ENCODE data around the gene RASA3. TPM values are rescaled to one million over a fixed set of nuclear protein-coding genes. Genes with fewer than 3 reads are reported as not detected.

Gene RASA3
- total RNA-seq, 1 experiment from 2014 or later: 9.1 TPM

GRCh38 chr13:114067886-114068651, 64.4 kb downstream of the RASA3 start:
- intact Hi-C loops (cut with micrococcal nuclease): loop anchor here (5.0 to 10.0 kb wide), 2 partner anchors 93 to 159 kb away; partner anchors contain the start of gene C13orf46

DNA sequence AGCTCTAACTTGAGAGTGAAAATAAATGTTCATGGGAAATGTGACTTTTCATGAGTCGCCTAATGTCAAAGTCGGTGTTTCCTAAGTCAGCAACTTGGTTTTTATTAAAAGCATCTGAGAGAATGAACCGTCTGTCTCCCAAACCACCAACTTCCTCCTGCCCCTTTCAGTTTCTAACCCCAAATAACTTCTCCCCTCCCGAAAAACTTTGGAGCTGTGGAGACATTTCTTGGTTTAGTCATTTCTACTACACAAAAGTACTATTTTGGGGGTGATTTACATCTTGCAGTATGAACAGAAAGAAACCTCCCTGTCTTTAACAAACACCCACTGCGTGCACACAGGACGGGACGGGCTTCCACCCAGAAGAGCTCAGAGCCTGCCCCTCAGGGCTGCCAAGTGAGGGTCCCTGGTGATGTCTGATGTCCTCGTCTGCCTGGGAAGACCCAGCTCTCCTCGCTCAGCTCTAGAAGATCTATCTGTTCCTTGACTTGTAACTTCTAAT, 65.0 kb downstream of the RASA3 start:
- no peak overlapping the region for H3K9ac ChIP-seq (ENCODE audit: low read length)
- POLR2A ChIA-PET (ENCODE audit: unreplicated experiment): no interaction called here
- no peak overlapping the region for H2AFZ ChIP-seq (ENCODE audit: low read length)
- H3F3A ChIP-seq (ENCODE audit: low read length, unreplicated experiment): no peaks in the 10 kb centered on the region
- peak overlapping the region; percentile 100 for H3K27ac ChIP-seq (ENCODE audit: low read length)
- no TSS peak for BruUV-seq (replicated peaks)
- H4K20me1 ChIP-seq (ENCODE audit: low read length): no peaks in the 10 kb centered on the region
- peak overlapping the region; percentile 23; the same call in 1 of the 2 replicates for H3K4me2 ChIP-seq (ENCODE audit: low read length)
- H3K9me3 ChIP-seq (ENCODE audit: low read length): no peaks in the 10 kb centered on the region
- H3K79me2 ChIP-seq (ENCODE audit: low read length): peaks cover 21% of the 10 kb centered on the region
- H3K36me3 ChIP-seq (ENCODE audit: low read depth, low read length): no peaks in the 10 kb centered on the region
- H3K4me3 ChIP-seq (ENCODE audit: low read length): no peak overlapping the region
- CTCF ChIA-PET: no interaction called here
- H3K9me2 ChIP-seq (replicated peaks; ENCODE audit: low read length): no peaks in the 10 kb centered on the region
- intact Hi-C loops (cut with micrococcal nuclease): loop anchor here (5.0 to 10.0 kb wide), 2 partner anchors 93 to 160 kb away; partner anchors contain the start of gene C13orf46
- no peaks in the 10 kb centered on the region for H3K27me3 ChIP-seq (ENCODE audit: low read length)
- DNase-seq (peak; percentile 43), ATAC-seq (no peak)
- peaks cover 43% of the 10 kb centered on the region for H3K4me1 ChIP-seq (ENCODE audit: insufficient read depth, low read length)
- TF ChIP-seq EZH2phosphoT487 (IDR thresholded peaks at IDR 0.05; ENCODE audit: borderline replicate concordance, low read length): no peak
- TF ChIP-seq, protein P1, sequence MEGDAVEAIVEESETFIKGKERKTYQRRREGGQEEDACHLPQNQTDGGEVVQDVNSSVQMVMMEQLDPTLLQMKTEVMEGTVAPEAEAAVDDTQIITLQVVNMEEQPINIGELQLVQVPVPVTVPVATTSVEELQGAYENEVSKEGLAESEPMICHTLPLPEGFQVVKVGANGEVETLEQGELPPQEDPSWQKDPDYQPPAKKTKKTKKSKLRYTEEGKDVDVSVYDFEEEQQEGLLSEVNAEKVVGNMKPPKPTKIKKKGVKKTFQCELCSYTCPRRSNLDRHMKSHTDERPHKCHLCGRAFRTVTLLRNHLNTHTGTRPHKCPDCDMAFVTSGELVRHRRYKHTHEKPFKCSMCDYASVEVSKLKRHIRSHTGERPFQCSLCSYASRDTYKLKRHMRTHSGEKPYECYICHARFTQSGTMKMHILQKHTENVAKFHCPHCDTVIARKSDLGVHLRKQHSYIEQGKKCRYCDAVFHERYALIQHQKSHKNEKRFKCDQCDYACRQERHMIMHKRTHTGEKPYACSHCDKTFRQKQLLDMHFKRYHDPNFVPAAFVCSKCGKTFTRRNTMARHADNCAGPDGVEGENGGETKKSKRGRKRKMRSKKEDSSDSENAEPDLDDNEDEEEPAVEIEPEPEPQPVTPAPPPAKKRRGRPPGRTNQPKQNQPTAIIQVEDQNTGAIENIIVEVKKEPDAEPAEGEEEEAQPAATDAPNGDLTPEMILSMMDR (conservative IDR thresholded peaks at IDR 0.05; ENCODE audit: low read depth, low read length): no peak
- TF ChIP-seq EZH2 (IDR thresholded peaks at IDR 0.05; ENCODE audit: low read length, unreplicated experiment): no peak

More at GRCh38 chr13:114067886-114068651, 64.4 kb downstream of the RASA3 start:
- ChIA-PET POLR2A (ENCODE audit: unreplicated experiment) (no interaction called here), CTCF (no interaction called here)
- Histone ChIP-seq H3K4me1 (ENCODE audit: insufficient read depth, low read length) (peaks cover 43% of the 10 kb centered on the region), H3K79me2 (ENCODE audit: low read length) (peaks cover 16% of the 10 kb centered on the region), H3K4me3 (ENCODE audit: low read length) (no peak overlapping the region), H2AFZ (ENCODE audit: low read length) (no peak overlapping the region), H3K4me2 (ENCODE audit: low read length) (no peak overlapping the region), H3K36me3 (ENCODE audit: low read depth, low read length) (no peaks in the 10 kb centered on the region), H3F3A (ENCODE audit: low read length, unreplicated experiment) (no peaks in the 10 kb centered on the region), H3K9ac (ENCODE audit: low read length) (no peak overlapping the region), H3K9me2 (replicated peaks; ENCODE audit: low read length) (no peaks in the 10 kb centered on the region), H3K27me3 (ENCODE audit: low read length) (no peaks in the 10 kb centered on the region), H3K9me3 (ENCODE audit: low read length) (no peaks in the 10 kb centered on the region), H4K20me1 (ENCODE audit: low read length) (no peaks in the 10 kb centered on the region), H3K27ac (ENCODE audit: low read length) (peak overlapping the region; percentile 100)
- TF ChIP-seq EZH2phosphoT487 (IDR thresholded peaks at IDR 0.05; ENCODE audit: borderline replicate concordance, low read length) (no peak), EZH2 (IDR thresholded peaks at IDR 0.05; ENCODE audit: low read length, unreplicated experiment) (no peak)
- TF ChIP-seq, protein P1 (conservative IDR thresholded peaks at IDR 0.05; ENCODE audit: low read depth, low read length): no peak
- no TSS peak for BruUV-seq (replicated peaks)
- ATAC-seq (no peak), DNase-seq (no peak)

DNA sequence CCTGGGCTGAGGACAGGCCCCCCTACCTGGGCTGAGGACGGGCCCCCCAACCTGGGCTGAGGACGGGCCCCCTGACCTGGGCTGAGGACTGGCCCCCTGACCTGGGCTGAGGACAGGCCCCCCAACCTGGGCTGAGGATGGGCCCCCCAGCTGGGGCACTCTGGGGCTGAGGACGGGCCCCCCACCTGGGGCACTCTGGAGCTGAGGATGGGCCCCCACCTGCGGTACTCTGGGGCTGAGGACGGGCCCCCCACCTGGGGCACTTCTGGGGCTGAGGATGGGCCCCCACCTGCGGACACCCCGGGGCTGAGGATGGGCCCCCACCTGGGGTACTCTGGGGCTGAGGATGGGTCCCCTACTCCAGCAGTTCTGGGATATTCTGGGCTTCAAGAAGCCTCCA, 65.5 kb downstream of the RASA3 start:
- Histone ChIP-seq H3K9me3 (ENCODE audit: low read length) (no peaks in the 10 kb centered on the region), H3K4me3 (ENCODE audit: low read length) (no peak overlapping the region), H3K9ac (ENCODE audit: low read length) (peak overlapping the region; percentile 94; the same call in 1 of the 2 replicates), H3K79me2 (ENCODE audit: low read length) (peaks cover 26% of the 10 kb centered on the region), H2AFZ (ENCODE audit: low read length) (no peak overlapping the region), H3K4me1 (ENCODE audit: insufficient read depth, low read length) (peaks cover 43% of the 10 kb centered on the region), H4K20me1 (ENCODE audit: low read length) (no peaks in the 10 kb centered on the region), H3K27ac (ENCODE audit: low read length) (peak overlapping the region; percentile 100), H3K4me2 (ENCODE audit: low read length) (no peak overlapping the region; the same call in 1 of the 2 replicates), H3K9me2 (replicated peaks; ENCODE audit: low read length) (no peaks in the 10 kb centered on the region), H3F3A (ENCODE audit: low read length, unreplicated experiment) (no peaks in the 10 kb centered on the region), H3K27me3 (ENCODE audit: low read length) (no peaks in the 10 kb centered on the region), H3K36me3 (ENCODE audit: low read depth, low read length) (no peaks in the 10 kb centered on the region)
- intact Hi-C loops (cut with micrococcal nuclease): loop anchor here (5.0 to 10.0 kb wide), 2 partner anchors 92 to 160 kb away; partner anchors contain the start of gene C13orf46
- TF ChIP-seq EZH2 (IDR thresholded peaks at IDR 0.05; ENCODE audit: low read length, unreplicated experiment) (no peak), EZH2phosphoT487 (IDR thresholded peaks at IDR 0.05; ENCODE audit: borderline replicate concordance, low read length) (no peak)
- TF ChIP-seq, protein P1 (conservative IDR thresholded peaks at IDR 0.05; ENCODE audit: low read depth, low read length): no peak
- no TSS peak for BruUV-seq (replicated peaks)
- no peak for ATAC-seq
- DNase-seq: no peak
- CTCF ChIA-PET: no interaction called here
- POLR2A ChIA-PET (ENCODE audit: unreplicated experiment): no interaction called here
